GM19452 (cell line): ENCODE results near the gene SMAD9.

Source experiments
- ATAC-seq: cut with Tn5 transposase; IDR thresholded peaks from one replicate; pipeline ENCODE4 v1.9.1; 2021; ENCODE audit not compliant: unreplicated experiment

SMAD9 gene

GRCh38 chr13:36919833-36920615 lies at the start of gene SMAD9:
TSS of gene SMAD9 (minus strand) at chr13:36920238. CDS start at chr13:36879689, 40,549 bp downstream.
- ATAC-seq: peak; percentile 64

GRCh38 chr13:36966404-36966803 lies 46.4 kb upstream of the SMAD9 start:
- no peak for ATAC-seq

- ATAC-seq: no peak
These were observed 45.7 kb upstream of the SMAD9 start for GRCh38 chr13:36965767-36966166.

- no peak for ATAC-seq
These were observed 39.5 kb upstream of the SMAD9 start for GRCh38 chr13:36959456-36960116.

- no peak for ATAC-seq
These were observed 34.5 kb upstream of the SMAD9 start for GRCh38 chr13:36954542-36954941.

GRCh38 chr13:36950920-36951319 lies 30.9 kb upstream of the SMAD9 start:
- no peak for ATAC-seq

GRCh38 chr13:36950330-36950729 lies 30.3 kb upstream of the SMAD9 start:
- no peak for ATAC-seq

- no peak for ATAC-seq
These were observed 25.0 kb upstream of the SMAD9 start for GRCh38 chr13:36945078-36945477.

GRCh38 chr13:36925603-36926002 lies 5.6 kb upstream of the SMAD9 start:
- no peak for ATAC-seq

GRCh38 chr13:36924001-36924400 lies 4.0 kb upstream of the SMAD9 start:
- ATAC-seq: no peak

- ATAC-seq: no peak
These were observed 1.7 kb upstream of the SMAD9 start for GRCh38 chr13:36921631-36922301.

- ATAC-seq: no peak
These were observed 663 bp upstream of the SMAD9 start for GRCh38 chr13:36920616-36921185.

GRCh38 chr13:36919171-36919832 lies 736 bp downstream of the SMAD9 start:
- no peak for ATAC-seq

GRCh38 chr13:36918246-36919131 lies 1.5 kb downstream of the SMAD9 start:
- no peak for ATAC-seq

- ATAC-seq: no peak
These were observed 2.7 kb downstream of the SMAD9 start for GRCh38 chr13:36917311-36917710.

GRCh38 chr13:36915896-36916640 lies 4.0 kb downstream of the SMAD9 start:
- no peak for ATAC-seq

GRCh38 chr13:36915106-36915505 lies 4.9 kb downstream of the SMAD9 start:
- ATAC-seq: no peak

GRCh38 chr13:36914648-36915047 lies 5.4 kb downstream of the SMAD9 start:
- no peak for ATAC-seq

GRCh38 chr13:36913463-36913862 lies 6.6 kb downstream of the SMAD9 start:
- no peak for ATAC-seq
